A549 treated with CpdA at 1 μM for 4 hours (cell line): Measurements from ENCODE around the gene DDX42. TPM values are rescaled to one million over a fixed set of nuclear protein-coding genes. Genes with fewer than 3 reads are reported as not detected.

Experiments
- total RNA-seq: library from RNA; stranded (reverse); fragments of 200-300 nt; extraction: Qiagen RNA extraction; gene quantifications from 5 replicates; pipeline ENCODE4 v1.2.3, GENCODE V29; 2022; ENCODE audit warnings: low read depth

DDX42 gene
- 83.1 to 119 TPM (median 85.6 TPM) in 5 replicates for total RNA-seq

GRCh38 chr17:63774141-63774968 is at the start of gene DDX42:
TSS of gene DDX42 (plus strand) at chr17:63774170. CDS start at chr17:63787050, 12,880 bp downstream.

GRCh38 chr17:63741408-63742173 is 32.4 kb upstream of the DDX42 start, which contains the start of gene STRADA:
TSS of gene STRADA (minus strand) at chr17:63741799. CDS start at chr17:63728369, 13,430 bp downstream.

DNA sequence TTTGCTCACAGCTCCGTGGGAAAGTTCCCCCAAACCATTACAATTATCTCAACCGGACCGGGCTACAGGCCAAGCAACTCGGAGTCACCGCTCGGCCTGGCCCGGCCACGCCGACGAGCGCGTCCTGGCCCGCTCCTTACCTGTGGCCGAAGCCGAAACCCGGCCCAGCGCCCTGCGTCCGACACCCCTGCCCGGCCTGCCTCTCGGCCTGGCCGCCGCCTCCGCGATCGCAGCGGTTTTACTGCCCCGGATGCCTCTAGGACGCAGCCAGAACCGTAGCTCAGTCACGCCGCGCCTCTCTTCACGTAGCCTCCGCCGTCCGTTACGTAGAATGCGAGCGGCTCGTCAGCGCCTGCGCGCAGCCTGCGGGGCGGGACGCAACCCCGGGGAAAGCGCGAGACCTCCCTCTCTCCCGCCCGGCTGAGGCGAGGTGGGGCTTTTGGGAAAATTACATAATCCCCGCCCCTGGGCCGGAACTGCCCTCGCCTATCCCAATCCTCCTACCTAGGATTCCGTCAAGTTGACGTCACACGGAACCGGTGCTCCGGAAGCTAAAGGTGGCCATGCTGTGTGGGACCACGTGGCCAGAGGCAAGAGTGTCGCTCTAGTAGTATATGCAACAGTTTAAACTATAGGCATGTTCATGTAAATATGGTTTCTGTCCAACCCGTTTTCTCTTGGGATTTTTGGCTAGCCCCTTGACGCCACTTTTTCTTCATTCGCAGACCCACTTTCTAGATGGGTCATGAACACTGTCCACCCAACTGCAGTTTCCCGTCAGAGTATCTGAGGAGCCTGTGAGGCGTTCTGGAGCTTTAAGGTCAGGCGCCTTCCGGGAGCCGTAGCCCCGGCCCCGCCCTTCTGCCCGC is 464 bp upstream of the DDX42 start, which contains the start of gene CCDC47:
TSS of gene CCDC47 (minus strand) at position 326 of the 869 bp plus-strand sequence. CDS start 7,422 bp downstream, outside the sequence.

DNA sequence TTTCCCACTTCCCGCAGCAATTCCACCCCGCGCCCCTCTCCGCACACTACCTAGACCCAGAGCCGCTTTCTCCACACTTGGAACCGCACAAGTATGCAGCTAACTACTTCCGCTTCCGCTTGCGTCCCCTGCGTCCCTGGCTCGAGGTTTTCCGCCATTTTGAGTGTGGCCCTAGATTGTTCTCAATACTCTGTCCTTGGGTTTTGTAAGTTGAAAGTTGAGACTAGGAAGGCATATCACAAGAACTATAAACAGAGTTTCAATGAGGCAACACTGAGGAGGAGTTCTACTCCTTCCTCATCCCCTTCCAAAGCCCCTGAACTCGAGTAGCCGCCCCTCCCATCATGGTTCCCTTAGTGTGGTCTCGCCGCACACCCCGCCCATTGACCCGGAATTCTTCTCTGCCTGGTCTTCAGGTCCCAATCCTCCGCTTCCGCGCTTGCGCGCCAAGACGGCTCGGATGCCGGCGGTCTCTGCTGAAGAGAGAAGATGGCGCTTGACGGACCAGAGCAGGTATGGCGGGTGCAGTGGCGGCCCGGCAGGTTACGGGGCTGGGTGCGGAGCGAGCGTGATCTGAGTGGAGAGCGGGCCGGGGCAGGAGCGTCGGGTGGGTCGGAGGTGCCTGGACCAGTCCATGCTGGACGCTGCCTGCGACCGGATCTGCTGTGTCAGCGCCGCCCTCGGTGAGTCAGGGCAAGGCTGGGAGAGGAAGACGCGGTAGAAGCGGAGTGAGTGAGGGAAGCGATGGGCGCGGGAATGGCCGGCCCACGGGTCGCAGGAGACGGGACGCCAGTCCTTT is 53.2 kb downstream of the DDX42 start, which contains the start of the genes FTSJ3 and PSMC5:
TSS of gene FTSJ3 (minus strand) at position 662 of the 799 bp plus-strand sequence. CDS start 761 bp downstream, outside the sequence.
TSS of gene PSMC5 (plus strand) at position 430 of the 799 bp plus-strand sequence. CDS start at position 490, 60 bp downstream.

GRCh38 chr17:63842540-63843386 is 68.8 kb downstream of the DDX42 start, which contains the start of gene SMARCD2:
TSS of gene SMARCD2 (minus strand) at chr17:63842685. CDS start at chr17:63842674, 11 bp downstream.

Other genes with a start within 250 kb of the DDX42 start
- 45.4 to 64.5 TPM (median 61.0 TPM) in 5 replicates for gene DCAF7, start 223.7 kb upstream of the DDX42 start, total RNA-seq
- gene TACO1, start 173.3 kb upstream of the DDX42 start, total RNA-seq = 49.0 to 56.3 TPM (median 54.1 TPM) in 5 replicates
- 13.7 to 18.0 TPM (median 16.9 TPM) in 5 replicates for gene MAP3K3, start 151.8 kb upstream of the DDX42 start, total RNA-seq
- gene LIMD2, start 74.0 kb upstream of the DDX42 start, total RNA-seq = 9.4 to 14.6 TPM (median 10.9 TPM) in 5 replicates
- gene STRADA, start 32.4 kb upstream of the DDX42 start, total RNA-seq = 25.8 to 28.1 TPM (median 25.9 TPM) in 5 replicates
- 95.5 to 152 TPM (median 102 TPM) in 5 replicates for gene CCDC47, start 573 bp upstream of the DDX42 start, total RNA-seq
- 215 to 246 TPM (median 223 TPM) in 5 replicates for gene PSMC5, start 53.3 kb downstream of the DDX42 start, total RNA-seq
- gene FTSJ3, start 53.5 kb downstream of the DDX42 start, total RNA-seq = 59.7 to 74.3 TPM (median 61.0 TPM) in 5 replicates
- 53.0 to 66.3 TPM (median 61.3 TPM) in 5 replicates for gene SMARCD2, start 68.5 kb downstream of the DDX42 start, total RNA-seq
- not detected in 5 replicates for gene CSH2, start 99.5 kb downstream of the DDX42 start, total RNA-seq
- not detected in 5 replicates for gene GH2, start 107.8 kb downstream of the DDX42 start, total RNA-seq
- gene CSH1, start 122.4 kb downstream of the DDX42 start, total RNA-seq = not detected in 5 replicates
- gene CSHL1, start 137.1 kb downstream of the DDX42 start, total RNA-seq = not detected in 5 replicates
- not detected in 5 replicates for gene GH1, start 144.7 kb downstream of the DDX42 start, total RNA-seq
- not detected in 5 replicates for gene CD79B, start 158.2 kb downstream of the DDX42 start, total RNA-seq
- gene SCN4A, start 198.7 kb downstream of the DDX42 start, total RNA-seq = 0.03 to 0.10 TPM (median 0.07 TPM) in 5 replicates
- gene PRR29, start 224.2 kb downstream of the DDX42 start, total RNA-seq = 0.73 to 1.3 TPM (median 0.97 TPM) in 5 replicates
- gene ICAM2, start 246.5 kb downstream of the DDX42 start, total RNA-seq = 0.07 to 0.14 TPM in 2 of 5 replicates, not detected in the others